NCI-H2107 (cell line): ENCODE results near the gene METTL18.
"Not testable (repeated sequence)": the region's sequence is repeated elsewhere in the genome, so short reads cannot be mapped to it uniquely, and the experiment has no call there.

Experiments
- DNase-seq: peaks from one replicate; lab custom pipeline; 2025; lab: John Stamatoyannopoulos, UW

Gene METTL18

DNA sequence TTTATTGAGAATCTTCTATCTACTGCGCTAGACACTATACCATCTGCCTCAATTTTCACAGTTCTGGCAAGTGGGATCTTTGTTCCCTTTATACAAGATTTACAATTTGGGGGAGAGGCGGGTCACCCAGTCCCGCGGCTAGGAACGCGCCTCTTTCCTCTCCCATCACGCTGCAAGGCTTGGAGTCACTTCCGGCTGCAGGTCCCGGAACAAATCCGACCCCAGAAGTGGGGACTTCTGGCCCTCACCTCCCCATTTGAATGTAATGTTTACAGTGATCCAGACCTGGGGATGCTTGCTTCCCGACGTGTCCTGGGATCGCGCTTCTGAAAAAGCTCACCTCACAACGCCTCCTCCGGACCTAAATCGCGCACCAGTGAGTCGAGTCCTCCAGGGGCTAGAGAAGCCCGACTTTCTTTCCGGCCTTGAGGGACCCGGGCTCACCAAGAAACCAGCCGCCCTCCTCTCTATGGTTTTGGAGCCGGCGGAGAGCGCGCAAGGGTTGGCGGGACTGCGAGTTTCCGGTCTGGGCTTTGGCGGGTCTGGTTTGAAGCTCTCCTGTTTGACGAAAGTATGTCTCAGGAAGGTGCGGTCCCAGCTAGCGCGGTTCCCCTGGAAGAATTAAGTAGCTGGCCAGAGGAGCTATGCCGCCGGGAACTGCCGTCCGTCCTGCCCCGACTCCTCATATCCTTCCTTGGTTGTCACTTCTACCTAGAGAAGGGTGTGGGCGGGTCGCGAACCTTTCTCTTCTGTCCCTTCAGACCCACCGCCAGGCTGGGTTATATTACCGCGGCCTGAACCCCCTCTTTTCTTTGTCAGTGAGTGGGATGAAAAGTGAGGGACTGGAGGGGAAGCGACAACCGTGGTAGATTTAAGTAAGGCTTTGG lies at the start of gene METTL18:
Gene METTL18 (minus strand): TSS at position 378 of the 887 bp plus-strand sequence. CDS start 1,212 bp downstream, outside the sequence.
- DNase-seq = peak; percentile 89

DNA sequence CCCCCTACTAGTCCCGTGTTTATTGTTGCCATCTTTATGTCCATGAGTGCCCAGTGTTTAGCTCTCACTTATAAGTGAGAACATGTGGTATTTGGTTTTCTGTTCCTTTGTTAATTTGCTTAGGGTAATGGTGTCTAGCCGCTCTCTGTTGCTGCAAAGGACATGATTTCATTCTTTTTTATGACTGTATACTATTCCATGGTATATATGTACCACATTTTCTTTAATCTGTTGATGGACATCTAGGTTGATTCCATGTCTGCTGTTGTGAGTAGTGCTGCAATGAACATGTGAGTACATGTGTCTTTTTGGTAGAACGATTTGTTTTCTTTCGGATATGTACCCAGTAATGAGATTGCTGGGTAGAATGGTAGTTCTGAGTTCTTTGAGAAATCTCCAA lies 44.2 kb upstream of the METTL18 start:
- DNase-seq = no peak

DNA sequence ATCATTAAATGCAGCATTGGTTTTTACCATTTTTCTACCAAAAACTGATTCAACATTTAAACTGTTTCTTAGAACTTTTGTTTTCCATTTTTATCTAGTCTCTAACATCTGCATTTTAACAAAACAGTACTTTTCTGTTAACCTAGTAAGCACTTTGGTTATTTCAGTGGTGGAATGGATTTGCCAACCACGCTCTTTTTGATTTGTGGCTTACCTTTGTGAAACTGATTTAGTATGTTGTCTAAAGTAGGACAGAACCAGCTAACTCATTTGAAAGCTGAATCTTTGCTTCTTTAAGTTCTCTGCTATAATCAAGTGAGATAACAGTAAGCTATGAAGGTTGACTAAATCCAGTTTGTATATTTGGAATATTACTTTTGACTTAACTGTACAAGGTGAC lies 41.5 kb upstream of the METTL18 start:
- DNase-seq = no peak

DNA sequence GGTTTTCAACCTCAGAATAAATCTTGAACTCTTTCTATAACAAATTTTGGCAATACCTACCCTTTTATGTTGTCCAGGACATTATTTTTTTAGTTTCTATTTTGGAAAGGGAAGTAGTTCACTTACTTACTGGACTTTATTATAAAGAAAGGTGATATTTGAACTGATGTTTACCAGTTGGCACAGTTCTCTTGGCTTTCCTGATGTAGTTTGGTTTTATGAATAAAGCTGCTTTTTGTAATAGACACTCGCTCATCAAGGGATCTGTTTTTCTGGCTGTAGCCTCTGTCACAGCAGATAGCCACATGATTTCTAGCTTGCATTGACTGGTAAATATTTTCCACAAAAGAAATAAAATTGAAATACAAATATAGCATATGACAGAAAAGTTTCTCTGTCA lies 40.9 kb upstream of the METTL18 start:
- no peak for DNase-seq

DNA sequence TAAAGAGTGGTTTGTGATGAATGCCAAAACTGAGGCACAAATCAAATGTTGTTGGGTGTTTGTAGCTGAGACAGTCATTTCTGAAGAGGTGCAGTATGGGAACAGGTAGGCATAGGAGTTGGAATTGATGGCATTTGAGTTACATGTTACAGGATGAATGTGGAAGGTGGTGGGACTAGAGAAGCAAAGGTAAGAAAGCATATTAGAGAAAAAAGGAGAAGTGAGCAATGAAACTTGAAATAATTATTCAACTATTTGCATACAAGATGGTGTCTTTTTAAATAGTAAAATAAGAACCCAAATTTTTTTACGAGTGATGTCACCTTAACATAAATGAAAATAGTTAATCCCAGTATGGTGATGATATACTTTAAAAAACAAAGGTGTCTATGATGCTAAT lies 40.2 kb upstream of the METTL18 start:
- no peak for DNase-seq

DNA sequence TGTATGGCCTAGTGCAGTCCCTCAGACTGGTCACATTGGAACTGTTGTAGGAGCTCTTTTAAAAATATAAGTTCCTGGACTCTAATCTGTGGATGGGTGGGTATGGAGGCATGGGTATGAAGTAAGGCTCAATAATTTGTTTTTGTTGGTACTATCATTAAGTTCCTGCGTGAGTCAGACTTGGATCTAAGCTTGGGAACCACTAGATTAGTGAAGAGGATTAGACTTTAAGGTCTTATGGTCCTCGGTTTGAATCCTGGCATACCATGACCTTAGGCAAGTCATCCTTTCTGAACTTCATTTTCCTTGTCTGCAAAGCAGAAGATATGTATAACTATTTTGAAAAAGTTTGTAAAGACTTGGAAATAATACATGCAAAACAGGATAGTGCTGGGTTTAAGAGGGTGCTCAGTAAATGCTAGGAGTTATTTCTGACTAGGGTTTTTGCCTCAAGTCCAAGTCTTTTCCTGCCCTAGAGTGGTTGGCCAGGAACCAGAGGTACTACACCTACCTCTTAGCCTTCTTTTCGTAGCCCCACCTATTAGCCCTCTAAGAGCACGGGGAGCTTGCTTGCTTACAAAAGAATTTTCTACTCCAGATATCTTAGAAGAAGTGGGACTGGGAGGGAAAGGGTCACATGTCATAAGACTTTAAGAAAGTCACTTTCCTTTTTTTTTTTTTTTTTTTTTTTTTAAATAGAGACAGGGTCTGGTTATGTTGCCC lies 38.6 kb upstream of the METTL18 start:
- no peak for DNase-seq

DNA sequence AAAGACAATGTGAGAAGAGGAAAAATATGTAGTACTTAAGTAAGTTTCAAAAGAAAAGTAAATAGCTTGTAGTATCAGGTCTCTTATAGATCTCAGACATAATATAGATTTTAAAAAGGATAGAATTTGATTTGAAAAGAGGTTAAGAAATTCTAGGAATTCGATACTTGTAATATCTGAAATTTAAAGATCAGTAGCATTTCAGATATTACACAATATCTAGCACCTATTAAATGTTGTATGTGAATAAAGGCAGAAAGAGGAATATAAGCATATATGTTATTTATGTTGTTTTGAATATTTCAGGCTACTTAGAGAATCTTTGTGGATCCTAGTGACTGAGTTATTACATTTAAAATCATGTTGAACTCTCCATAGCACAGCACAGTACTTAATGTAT lies 35.0 kb upstream of the METTL18 start:
- no peak for DNase-seq

DNA sequence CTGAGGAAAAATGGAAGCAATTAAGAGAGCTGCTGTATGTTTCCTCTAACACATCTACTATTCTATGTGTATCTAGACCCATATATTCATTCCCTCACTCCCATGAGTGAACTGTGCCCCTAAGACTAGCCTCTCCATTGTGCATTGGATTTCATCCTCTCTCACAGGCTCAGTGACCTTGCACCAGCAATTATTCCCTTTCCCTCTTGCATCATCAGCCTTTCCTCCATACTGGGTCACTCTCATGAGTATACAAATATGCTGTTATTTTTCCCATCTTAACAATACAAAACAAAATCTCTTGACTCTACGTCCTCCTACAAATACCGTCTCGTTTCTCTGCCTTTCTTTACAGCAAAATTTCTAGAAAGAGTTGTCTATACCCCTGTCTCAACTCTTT lies 29.4 kb upstream of the METTL18 start:
- no peak for DNase-seq

DNA sequence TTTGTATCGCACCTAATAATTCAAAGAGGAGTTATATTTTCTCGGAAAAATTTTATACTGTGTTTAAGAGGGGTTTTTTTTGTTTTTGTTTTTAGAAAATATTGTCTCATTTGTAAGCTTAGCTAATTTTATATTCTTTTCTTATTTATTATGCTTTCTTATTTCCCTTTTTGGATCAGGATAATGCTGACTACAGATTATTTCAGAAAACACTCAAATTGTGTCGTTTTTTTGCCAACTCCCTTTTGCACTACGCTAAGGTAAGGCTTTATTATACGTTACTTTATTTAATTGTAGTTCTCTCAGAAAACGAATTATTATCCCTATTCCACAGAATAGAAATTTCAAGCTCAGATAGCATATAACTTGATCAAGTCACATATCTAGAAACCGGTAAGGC lies 26.8 kb upstream of the METTL18 start:
- no peak for DNase-seq

DNA sequence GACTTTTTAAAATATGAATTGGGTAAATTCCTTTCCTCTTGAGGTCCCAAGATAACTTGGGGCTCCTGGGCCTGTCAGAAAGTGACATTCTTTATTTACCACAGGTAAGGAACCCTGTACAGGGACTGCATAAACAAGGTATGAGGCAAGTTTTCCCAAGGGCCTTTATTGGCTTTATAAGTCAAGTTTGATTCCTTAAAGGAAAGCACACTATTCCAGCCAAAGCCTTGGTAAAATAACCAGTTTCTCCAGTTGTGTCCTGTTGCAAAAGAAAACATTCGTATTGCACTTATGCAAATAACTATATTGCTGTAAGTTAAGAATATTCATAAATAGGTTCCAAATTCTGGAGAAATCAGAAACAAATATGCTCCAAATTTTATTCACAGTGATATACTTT lies 21.9 kb upstream of the METTL18 start:
- no peak for DNase-seq

DNA sequence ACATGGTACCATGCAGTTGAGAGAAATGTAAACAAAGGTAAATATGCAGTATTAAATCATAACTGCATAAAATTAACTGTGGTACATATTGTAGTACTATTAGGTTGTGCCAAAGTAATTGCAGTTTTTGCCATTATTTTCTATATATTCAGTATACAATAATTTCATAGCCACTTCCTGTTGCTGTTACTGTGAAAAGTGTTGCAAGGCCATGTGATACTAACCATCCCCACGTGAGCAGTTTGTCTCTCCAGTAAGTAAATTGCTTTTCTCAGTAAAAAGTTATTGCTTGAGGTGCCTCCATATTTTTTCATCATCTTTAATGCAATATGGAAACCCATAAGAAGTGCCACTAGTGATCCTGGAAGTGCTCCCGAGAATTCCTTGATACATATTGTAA lies 19.6 kb upstream of the METTL18 start:
- no peak for DNase-seq

DNA sequence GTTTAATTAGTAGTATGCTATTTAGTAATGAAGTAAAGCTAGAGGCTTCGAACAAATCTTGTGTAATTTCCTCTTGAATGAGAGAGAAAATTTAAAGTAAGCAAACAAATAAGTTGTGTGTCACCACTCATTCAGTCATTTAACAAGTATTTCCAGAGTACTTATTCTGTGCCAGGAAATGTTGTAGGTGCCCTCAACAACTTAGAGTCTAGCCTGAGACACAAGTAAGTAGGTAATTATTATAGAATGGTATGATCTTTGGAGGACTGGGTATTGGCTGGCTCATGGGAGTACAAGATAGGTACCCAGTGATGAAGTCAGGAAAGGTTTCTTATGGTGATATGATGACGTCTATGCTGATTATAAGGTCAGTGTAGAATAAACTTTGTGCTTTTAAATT lies 17.4 kb upstream of the METTL18 start:
- DNase-seq = no peak

DNA sequence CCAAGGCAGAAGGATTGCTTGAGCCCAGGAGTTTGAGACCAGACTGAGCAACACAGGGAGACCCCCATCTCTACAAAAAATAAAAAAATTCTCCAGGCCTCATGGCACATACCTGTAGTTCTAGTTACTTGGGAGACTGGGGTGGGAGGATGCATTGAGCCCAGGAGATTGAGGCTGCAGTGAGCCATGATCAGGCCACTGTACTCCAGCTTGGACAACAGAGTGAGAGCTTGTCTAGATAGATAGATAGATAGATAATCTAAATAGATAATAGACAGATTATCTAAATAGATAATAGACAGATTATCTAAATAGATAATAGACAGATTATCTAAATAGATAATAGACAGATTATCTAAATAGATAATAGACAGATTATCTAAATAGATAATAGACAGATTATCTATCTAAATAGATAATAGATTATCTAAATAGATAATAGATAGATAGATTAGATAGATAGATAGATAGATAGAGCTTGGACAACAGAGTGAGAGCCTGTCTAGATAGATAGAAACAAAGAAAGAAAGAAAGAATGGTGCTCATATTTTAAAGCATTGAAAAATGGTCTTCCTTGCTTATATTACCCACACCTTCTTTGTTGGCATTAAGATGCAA lies 16.8 kb upstream of the METTL18 start:
- not testable (repeated sequence) for DNase-seq

DNA sequence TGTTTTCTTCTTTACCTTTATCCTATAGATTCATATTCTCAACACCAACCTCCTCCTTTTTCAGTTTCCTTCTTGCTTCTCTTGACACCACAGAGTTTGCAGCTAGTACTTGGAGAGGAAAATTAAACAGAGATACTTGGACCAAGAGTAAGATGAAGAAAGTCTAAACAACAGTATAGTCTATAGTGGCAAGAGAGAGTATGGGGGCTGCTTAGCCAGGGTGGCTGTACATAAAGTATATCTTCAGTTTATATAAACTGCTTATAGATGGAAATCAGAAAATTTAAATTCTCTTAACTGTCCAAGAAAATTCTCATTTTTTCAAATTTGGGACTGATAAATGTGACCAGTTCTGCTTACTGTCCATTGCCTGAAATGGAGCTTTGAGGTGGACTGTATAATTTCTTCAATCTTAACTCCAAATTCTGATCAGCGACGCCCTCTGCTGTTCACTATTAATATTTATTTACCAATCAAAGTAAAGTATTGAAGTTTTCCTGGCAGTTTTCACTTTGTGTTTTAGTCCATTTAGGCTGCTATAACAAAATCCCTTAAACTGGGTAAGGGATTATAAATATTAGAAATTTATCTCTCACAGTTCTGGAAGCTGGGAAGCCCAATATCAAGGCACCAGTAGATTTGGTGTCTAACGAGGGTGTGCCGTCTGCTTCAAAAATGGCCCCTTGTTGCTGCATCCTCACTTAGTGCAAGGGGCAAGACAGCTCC lies 14.8 kb upstream of the METTL18 start:
- peak; percentile 8 for DNase-seq

DNA sequence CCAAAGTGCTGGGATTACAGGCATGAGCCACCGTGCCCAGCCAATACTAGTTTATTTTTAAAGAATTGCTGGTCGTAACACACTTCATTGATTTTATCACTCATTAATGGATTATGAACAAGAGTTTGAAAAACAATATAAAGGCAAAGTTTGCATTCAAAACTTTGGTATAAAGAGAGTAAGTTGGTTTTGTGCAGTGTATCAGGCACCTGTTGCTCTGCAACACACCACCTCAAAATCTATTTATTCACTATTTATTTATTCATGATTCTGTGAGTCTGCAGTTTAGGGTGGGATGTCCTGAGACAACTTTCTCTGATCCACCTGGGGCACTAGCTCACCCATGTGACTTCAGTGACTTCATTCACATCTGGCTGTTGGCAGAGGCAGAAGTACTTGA lies 10.2 kb upstream of the METTL18 start:
- DNase-seq = no peak

DNA sequence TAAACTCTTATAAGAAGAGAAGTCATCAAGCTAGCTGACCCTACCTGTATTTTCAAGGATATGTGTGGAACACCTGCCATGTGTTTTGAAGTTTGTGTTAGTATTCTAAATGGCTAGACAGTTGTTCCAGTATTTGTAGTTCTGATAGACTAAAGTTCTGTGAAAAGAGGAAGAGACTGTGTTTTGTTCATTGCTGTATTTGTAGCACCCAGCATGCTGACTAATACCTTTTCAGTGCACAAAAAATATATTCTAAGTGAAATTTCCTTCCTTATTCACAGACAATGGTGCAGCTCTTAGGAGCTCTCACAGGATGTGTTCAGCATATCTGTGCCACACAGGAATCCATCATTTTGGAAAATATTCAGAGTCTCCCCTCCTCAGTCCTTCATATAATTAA lies 8.2 kb upstream of the METTL18 start:
- DNase-seq = no peak

DNA sequence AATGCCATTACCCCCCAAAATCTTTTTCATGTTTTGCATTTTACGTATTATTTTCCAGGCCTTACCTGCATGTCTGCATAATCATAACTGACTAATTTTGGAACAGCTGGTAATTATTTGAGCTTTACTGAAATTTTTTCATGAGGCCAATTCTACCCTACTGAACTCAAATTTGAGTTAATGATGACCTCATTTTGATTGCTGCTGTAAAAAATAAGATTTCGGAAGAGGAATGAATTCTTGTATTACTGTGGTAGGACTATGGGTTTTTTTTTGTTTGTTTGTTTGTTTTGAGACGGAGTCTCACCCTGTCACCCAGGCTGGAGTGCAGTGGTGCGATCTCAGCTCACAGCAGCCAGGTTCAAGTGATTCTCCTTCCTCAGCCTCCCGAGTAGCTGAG lies 2.6 kb upstream of the METTL18 start:
- DNase-seq = no peak

DNA sequence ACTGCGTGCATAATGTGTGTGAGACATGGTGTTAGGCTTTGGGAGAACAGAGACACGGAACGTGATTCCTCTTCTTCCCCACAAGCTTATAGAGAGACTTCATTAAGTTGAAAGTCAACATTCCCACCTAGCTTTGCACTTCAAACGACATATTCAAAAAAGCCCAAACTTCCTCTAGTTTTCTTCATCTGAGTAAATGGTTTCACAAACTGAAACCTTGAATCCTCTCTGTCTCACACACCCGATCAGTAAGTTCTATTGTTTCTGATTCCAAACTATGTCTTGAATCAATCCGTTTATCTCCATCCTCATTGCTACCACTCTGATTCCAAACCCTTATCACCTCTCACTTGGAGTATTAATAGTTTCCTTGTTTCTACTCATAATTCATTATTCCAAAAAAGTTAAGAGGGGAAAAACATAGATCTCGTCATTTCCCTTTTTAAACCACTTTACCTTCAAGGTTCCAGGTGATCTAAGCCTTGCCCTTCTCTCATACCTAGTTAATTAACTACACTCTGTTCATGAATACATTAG lies 1.6 kb upstream of the METTL18 start:
- DNase-seq = no peak

DNA sequence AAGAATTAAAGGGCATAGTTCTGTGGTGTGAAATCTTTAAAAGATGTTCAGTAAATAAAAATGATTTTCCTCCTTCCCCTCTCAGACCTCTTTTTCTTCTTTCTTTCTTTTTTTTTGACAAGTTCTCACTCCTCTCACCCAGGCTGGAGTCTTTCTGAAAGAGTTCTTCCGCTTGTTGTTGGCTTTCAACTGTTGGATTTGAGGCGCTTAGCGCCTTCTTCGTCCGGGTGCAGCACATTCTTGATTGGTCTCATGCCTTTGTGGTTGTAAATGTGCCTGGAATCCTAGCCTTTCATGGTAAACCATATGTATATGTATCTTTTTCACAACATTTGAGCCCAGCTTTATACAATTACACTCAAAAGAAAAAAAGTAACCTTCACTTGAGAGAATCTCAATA lies 980 bp upstream of the METTL18 start:
- DNase-seq = no peak

DNA sequence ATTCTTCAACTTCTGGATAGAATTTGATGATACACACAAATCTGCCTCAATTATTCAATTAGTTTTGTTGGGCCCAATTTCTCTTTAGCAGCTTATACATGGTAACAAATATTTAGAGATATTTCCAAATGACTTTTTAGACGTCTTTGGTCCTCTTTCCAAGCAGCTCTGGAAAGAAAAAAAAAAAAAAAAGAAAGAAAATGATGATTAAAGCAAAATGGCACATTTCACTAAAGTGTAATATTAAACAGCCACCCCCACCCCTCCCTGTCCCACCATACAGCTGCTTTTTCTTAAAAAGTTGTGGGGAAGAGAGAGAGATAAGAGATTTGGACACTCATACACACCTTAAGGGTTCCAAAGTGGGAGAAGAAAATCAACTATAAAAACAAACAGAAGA lies 977 bp downstream of the METTL18 start:
- no peak for DNase-seq

DNA sequence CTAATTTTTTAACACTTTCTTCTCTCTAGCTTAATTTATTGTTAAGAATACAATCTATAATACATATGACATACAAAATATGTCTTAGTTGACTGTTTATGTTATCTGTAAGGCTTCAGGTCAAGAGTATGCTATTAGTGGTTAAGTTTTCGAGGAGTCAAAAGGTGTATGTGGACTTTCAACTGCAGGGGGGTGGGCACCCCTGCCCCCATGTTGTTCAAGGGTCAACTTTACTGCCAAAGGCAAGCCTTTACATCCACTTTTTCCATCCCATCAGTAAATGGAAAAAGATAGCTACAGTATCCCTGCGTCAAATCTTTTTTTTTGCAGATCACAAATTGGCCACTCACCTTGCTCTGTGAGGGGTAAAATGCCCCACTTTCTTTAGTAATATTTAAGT lies 6.3 kb downstream of the METTL18 start:
- no peak for DNase-seq

DNA sequence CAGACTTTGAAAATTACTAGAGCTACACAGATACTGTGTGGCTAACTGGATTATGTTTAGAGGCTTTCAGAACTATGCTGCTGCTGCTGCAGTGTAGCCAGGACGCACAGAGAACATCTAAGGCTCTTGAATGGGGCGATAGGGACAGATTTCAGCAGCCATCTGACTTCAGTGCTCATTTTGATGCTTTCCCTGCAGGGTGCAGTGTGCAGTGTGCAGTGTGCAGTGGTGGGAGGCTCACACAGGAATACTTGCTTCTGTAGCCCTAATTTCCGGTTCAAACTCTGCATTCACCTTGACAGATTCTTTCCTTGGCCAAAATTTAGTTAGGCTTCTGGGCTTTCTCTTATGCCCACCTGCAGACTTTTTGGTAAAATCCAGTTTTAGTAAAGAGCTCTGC lies 7.7 kb downstream of the METTL18 start:
- no peak for DNase-seq
